Umbilical cord (tissue), 2 donors: ENCODE data around the gene SLC27A1. TPM values are rescaled to one million over a fixed set of nuclear protein-coding genes. Genes with fewer than 3 reads are reported as not detected.
"Not testable (repeated sequence)": the region's sequence is repeated elsewhere in the genome, so short reads cannot be mapped to it uniquely, and the experiment has no call there.

Source experiments
- DNase-seq: peaks from one replicate; pipeline ENCODE4 v3.0.0-alpha.2; 2015; ENCODE audit warnings: low spot score
- total RNA-seq: library from RNA; depleted of rRNA; stranded (reverse); fragments of >200 nt; gene quantifications from one replicate; pipeline ENCODE4 v1.2.3, GENCODE V29; 2014; ENCODE audit warnings: low replicate concordance; ENCODE audit not compliant: insufficient read depth

Gene SLC27A1
- total RNA-seq, 1 donor from 2014 or later, result 15.4 TPM

DNA sequence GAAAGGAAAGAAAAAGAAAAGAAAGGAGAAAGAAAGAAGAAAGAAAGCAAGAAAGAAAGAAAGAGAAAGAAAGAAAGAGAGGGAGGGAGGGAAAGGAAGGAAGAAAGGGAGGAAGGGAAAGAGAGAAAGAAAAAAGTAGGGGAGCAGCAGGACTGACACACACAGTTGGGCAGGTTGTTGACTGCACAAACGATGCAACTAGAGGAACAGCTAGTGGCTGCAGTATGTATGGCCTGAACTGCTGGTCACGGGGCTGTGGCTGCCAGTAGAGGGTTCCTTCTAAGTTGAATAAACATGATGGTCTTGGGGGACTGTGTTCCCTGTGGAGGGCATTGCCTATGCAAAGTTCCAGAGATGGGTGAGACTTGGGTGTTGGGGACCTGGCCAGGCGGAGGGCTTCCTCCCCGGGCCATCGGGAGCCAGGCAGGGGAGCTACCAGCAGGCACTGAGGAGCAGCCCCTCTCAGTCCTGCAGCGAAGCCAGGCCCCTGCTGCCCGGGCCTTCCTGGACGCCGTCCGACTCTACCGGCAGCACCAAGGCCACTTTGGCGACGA is 68.4 kb downstream of the SLC27A1 start:
- no peak for DNase-seq

DNA sequence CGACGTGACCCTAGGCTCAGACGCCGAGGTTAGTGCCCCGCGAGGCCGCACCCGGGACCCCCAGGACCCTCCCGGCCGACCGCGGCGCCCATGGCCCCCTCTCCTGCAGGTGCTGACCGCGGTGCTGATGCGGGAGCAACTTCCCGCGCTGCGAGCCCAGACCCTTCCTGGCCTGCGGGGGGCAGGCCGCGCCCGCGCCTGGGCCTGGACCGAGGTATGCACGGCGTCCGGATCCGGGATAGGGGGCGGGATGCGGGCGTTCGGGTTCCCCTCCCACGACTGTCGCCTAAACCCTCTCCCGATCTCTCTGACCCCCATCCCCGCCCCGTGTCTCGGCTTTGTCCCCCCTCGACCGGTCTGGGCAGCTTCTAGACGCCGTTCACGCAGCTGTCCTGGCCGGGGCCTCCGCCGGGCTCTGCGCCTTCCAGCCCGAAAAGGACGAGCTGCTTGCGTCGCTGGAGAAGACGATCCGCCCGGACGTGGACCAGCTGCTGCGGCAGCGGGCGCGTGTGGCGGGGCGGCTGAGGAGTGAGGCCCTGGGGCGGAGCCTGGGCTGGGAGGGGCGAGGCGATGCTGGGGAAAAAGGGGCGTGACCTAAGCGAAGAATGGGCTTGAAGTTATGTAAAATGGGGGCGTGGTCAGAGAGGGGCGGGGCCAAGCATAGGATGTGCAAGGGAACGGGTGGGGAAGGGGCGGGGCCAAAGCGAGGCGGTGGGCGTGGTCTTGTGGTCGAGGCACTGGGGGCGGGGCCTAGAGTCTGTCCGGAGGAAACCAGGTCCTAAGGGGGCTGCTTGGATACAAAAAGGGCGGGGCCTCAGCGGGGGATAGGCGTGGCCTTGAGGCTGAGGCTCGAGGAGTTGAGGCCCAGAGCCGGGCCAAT is 69.2 kb downstream of the SLC27A1 start:
- DNase-seq, result peak; percentile 86

DNA sequence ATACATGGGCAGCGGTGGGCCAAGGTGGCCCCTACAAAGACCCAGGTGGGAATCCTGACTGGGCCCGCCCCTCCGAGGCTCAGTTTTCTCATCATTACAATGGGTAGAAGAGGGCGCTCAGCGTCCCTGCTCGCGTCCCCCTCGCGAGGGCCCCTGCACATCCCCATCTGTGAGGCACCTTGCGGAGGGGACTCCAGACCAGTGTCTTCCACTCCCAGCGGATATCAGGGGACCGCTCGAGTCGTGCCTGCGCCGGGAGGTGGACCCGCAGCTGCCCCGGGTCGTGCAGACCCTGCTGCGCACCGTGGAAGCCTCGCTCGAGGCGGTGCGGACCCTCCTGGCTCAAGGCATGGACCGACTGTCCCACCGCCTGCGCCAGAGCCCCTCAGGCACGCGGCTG is 69.8 kb downstream of the SLC27A1 start:
- no peak for DNase-seq

DNA sequence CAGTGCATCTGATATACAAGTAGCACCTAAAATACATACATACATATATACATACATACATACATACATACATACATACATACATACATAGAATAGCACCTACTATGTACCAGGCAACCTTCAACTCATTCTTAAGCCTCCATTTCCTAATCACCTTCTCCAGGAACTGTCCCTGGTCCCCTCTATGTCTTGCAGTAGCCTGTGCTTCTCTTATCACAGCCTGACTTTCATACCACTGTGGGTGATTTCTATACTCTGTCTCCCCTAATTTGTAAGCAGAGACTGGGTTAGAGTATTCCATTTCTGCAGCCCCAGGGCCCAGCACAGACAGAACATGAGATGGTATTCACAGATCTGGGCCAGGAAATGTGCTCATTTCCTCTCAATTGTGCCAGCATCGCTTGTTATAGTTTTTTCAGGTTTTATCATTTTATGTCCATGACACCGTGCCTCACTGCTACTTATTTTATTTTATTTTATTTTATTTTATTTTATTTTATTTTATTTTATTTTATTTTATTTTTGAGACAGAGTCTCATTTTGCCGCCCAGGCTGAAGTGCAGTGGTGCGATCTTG is 70.9 kb downstream of the SLC27A1 start:
- no peak for DNase-seq

GRCh38 chr19:17542042-17542441 is 71.7 kb downstream of the SLC27A1 start:
- DNase-seq, result no peak

GRCh38 chr19:17542793-17543582 is 72.7 kb downstream of the SLC27A1 start:
- DNase-seq, result no peak

DNA sequence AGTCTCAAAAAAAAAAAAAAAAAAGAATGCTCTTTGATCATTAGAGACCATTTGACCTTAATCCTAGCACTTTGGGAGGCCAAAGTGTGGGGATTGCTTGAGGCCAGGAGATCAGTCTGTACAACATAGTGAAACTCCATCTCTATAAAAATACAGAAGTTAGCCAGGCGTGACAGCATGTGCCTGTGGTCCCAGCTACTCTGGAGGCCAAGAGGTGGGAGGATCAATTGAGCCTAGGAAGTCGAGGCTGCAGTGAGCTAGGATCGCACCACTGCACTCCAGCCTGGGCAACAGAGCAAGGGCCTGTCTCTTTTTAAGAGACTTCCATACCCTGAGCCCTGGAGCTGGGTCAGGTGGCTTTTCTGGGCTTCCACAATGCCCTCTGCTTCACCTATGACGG is 73.7 kb downstream of the SLC27A1 start:
- no peak for DNase-seq

DNA sequence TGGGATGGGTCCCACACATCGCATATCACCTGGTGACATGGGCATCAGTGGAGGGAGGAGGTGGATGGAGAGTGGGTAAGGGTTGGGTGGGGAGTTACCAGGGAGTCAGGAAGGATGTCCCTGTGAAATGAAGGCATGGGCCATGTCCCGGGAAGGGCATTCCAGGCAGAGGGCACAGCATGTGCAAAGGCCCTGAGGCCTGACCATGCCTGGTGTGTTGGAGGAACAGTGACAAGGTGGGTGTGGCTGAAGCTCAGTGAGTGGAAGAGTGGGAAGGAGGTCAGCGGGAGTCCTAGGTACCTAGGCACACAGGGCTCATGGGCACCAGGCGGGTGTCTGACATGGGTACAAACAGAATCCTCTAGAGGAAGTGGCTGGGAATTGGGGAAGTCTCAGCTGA is 74.1 kb downstream of the SLC27A1 start:
- no peak for DNase-seq

GRCh38 chr19:17548145-17548544 is 77.8 kb downstream of the SLC27A1 start:
- DNase-seq, result no peak

DNA sequence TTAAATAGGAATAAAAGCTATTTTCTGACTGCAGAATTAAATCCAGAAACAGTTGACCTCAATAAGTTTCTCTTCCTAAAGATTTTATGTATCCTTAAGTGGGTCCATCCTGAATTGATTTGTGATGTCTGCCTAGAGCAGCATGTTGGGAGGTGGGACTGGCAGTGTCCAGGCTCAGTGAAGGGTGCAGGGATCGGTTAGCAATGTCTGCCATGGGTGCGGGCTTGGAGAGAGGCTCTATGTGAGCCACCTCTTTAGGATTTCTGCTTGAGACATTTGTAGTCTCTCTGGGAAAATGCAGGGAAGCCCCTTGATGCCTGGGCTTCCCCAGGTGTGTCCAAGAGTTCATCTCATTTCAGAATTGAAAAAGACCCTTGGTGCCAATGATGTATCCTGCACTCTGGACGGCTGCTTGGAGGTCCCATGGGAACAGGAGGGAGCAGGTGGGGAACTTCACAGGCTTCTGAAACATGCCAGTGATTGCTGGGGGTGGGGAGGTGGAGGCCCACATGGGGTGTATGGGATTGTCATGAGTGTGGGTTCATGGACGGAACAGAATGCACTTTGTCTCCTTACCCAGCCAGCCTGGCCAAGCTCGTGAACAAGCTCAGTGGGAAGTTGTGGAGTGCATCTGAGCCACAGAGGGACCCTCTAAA is 78.9 kb downstream of the SLC27A1 start:
- DNase-seq, result no peak

DNA sequence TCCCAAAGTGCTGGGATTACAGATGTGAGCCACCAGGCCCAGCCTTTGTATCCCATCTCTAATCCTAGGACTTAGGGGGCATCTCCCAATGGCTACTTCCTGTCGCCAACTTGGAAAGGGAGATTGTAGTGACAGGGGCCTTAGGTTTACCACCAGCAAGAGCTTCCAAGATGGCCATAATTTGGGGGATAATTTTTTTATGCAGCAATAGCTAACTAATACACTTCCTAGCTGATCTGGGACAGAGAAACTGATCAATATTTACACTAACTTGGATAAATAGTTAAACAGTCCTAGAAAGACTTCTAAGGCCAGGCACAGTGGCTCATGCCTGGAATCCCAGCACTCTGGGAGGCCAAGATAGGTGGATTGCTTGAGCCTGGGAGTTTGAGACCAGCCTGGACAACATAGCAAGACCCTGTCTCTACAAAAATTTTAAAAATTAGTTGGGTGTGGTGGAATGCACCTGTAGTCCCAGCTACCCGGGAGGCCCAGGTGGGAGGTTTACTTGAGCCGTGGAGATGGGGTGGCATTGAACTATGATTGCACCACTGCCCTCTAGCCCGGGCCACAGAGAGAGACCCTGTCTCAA is 79.8 kb downstream of the SLC27A1 start:
- no peak for DNase-seq

- DNase-seq, result not testable (repeated sequence)
Observed at GRCh38 chr19:17552735-17553134, 82.4 kb downstream of the SLC27A1 start.

DNA sequence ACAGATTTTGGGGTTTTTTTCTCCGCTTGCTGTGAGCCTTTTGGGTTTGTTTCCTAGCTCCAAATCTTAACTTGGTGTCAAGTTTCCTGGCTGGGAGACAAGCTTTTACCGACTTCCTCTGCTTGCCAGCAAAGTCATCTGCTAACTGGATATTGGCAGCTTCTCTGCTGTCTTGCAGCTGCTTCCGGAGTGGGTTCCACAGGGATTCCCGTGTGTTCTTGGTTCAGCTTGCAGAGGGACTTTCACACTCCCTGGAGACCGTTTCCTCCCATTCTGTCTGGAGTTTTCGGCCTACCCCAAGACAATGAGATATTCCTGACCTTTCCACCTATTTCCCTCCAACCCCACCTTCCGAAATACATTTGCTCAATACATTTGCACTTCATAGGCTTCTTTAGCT is 82.9 kb downstream of the SLC27A1 start:
- peak; percentile 76 for DNase-seq

- no peak for DNase-seq
Observed at GRCh38 chr19:17554968-17555479, 84.7 kb downstream of the SLC27A1 start.

DNA sequence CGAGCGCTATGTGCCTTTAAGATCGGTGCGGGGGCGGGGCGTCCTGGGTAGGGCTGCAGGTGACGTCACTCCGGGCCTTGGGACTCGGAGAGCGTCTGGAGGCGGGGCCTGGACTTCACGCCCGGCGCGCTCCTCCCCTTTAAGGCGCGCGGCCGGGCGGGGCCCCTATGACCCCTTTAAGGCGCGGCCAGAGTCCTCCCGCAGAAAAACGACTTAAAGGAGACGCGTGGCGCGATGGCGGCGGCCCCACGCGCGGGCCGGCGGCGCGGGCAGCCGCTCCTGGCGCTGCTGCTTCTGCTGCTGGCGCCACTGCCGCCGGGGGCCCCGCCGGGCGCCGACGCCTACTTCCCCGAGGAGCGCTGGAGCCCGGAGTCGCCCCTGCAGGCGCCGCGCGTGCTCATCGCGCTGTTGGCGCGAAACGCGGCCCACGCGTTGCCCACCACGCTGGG is 85.2 kb downstream of the SLC27A1 start, which contains the start of gene COLGALT1:
TSS of gene COLGALT1 (plus strand) at position 170 of the 449 bp plus-strand sequence. CDS start at position 235, 65 bp downstream.
- peak; percentile 99 for DNase-seq

Other genes starting within 250 kb of the SLC27A1 start
- 3.4 TPM for gene OCEL1, start 244.3 kb upstream of the SLC27A1 start, total RNA-seq
- gene NR2F6, start 224.6 kb upstream of the SLC27A1 start, total RNA-seq, result 20.0 TPM
- 1.2 TPM for gene USHBP1, start 205.8 kb upstream of the SLC27A1 start, total RNA-seq
- 45.3 TPM for gene BABAM1, start 203.1 kb upstream of the SLC27A1 start, total RNA-seq
- not detected for gene ANKLE1, start 188.6 kb upstream of the SLC27A1 start, total RNA-seq
- gene ABHD8, start 167.1 kb upstream of the SLC27A1 start, total RNA-seq, result 8.7 TPM
- 18.5 TPM for gene MRPL34, start 164.7 kb upstream of the SLC27A1 start, total RNA-seq
- 6.5 TPM for gene DDA1, start 161.0 kb upstream of the SLC27A1 start, total RNA-seq
- gene ANO8, start 135.7 kb upstream of the SLC27A1 start, total RNA-seq, result 3.9 TPM
- 13.7 TPM for gene GTPBP3, start 133.0 kb upstream of the SLC27A1 start, total RNA-seq
- 6.5 TPM for gene PLVAP, start 93.2 kb upstream of the SLC27A1 start, total RNA-seq
- not detected for gene CCDC194, start 76.3 kb upstream of the SLC27A1 start, total RNA-seq
- gene BST2, start 64.9 kb upstream of the SLC27A1 start, total RNA-seq, result 35.2 TPM
- gene MVB12A, start 50.5 kb upstream of the SLC27A1 start, total RNA-seq, result 46.2 TPM
- gene TMEM221, start 21.9 kb upstream of the SLC27A1 start, total RNA-seq, result not detected
- gene NXNL1, start 9.6 kb upstream of the SLC27A1 start, total RNA-seq, result not detected
- 29.6 TPM for gene PGLS, start 41.1 kb downstream of the SLC27A1 start, total RNA-seq
- gene COLGALT1, start 85.1 kb downstream of the SLC27A1 start, total RNA-seq, result 61.4 TPM
- 0.48 TPM for gene UNC13A, start 217.8 kb downstream of the SLC27A1 start, total RNA-seq
- gene MAP1S, start 249.0 kb downstream of the SLC27A1 start, total RNA-seq, result 10.4 TPM